Measurements from ENCODE around the gene ANO7.

DNA sequence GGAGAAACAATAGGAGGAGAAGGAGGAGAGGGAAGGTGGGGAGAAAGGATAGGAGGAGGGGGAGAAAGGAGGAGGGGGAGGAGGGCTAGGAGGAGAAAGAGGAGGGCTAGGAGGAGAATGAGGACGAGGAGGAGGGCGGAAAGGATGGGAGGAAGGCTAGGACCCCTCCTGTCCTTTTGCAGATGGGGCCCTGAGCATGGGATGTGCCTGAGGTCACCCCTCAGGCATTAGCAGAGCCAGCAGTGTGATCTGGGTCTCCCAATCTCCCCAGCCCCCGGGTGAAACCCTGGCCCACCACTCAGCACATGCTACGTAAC is 601 bp upstream of the ANO7 start:
- TF ChIP-seq EZH2phosphoT487 (IDR thresholded peaks at IDR 0.05; ENCODE audit: low read length) = no peak
- TF ChIP-seq, protein P1, sequence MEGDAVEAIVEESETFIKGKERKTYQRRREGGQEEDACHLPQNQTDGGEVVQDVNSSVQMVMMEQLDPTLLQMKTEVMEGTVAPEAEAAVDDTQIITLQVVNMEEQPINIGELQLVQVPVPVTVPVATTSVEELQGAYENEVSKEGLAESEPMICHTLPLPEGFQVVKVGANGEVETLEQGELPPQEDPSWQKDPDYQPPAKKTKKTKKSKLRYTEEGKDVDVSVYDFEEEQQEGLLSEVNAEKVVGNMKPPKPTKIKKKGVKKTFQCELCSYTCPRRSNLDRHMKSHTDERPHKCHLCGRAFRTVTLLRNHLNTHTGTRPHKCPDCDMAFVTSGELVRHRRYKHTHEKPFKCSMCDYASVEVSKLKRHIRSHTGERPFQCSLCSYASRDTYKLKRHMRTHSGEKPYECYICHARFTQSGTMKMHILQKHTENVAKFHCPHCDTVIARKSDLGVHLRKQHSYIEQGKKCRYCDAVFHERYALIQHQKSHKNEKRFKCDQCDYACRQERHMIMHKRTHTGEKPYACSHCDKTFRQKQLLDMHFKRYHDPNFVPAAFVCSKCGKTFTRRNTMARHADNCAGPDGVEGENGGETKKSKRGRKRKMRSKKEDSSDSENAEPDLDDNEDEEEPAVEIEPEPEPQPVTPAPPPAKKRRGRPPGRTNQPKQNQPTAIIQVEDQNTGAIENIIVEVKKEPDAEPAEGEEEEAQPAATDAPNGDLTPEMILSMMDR (IDR thresholded peaks at IDR 0.05; ENCODE audit: low read length) = no peak

Measured in MM.1S (cell line).